GM12892 (cell line): ENCODE measurements around the gene MYBBP1A.

ENCODE experiments used
- POLR2A ChIP-seq: IDR thresholded peaks from 2 replicates; pipeline ENCODE4 v1.6.1; 2011; ENCODE audit warnings: low read depth, low read length, control low read depth
- POLR2AphosphoS5 ChIP-seq: IDR thresholded peaks from 2 replicates; pipeline ENCODE4 v1.6.1; 2011; ENCODE audit warnings: low read depth, low read length, control low read depth
- TAF1 ChIP-seq: IDR thresholded peaks from 2 replicates; pipeline ENCODE4 v1.6.1; 2011; ENCODE audit warnings: low read depth, mild to moderate bottlenecking, control low read depth, low read length, borderline replicate concordance

DNA sequence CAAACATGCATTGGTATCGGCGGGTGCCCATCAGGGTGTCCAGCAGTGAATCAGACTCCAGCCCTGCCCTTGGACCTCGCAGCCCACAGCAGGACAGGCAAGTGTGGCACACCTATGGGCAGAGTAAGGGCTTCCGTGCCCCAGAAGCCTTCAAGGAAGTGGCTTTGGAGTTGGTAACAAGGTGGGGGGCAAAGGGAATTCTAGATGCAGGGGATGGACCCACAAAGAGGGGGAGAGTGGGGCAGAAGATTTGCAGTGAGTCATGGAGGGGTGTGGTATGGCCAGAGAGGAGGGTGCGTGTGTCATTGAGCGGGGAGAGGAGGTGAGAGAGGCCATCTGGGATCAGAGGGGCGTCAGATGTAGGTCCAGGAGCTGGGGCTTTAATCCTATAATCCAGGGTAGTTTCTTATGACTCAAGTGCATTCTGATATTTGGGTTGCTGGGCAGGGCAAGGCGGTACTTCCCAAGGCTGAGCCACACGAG is 65.0 kb downstream of the MYBBP1A start:
- TF ChIP-seq POLR2A (no peak), POLR2AphosphoS5 (no peak), TAF1 (no peak)
